MM.1S (cell line): ENCODE data around the gene SPHK2.

ENCODE experiments used
- DNase-seq: peaks from one replicate; pipeline ENCODE4 v3.0.0-alpha.2; 2015
- H2AFZ ChIP-seq: fragments of 300-600 bp; sonication (generic); 2 replicates; pipeline ENCODE4 v1.6.0; 2016; ENCODE audit warnings: antibody characterized with exemption, low read length
- H3F3A ChIP-seq: fragments of 300-600 bp; sonication (generic); 2 replicates; pipeline ENCODE4 v1.6.1; 2016; ENCODE audit warnings: mild to moderate bottlenecking, antibody characterized with exemption, low read length, moderate library complexity, mixed read lengths; ENCODE audit not compliant: insufficient read depth
- H3K27ac ChIP-seq: fragments of 300-600 bp; sonication (generic); 2 replicates; pipeline ENCODE4 v1.5.1; 2016; ENCODE audit warnings: mild to moderate bottlenecking, low read length
- H3K27me3 ChIP-seq: fragments of 300-600 bp; sonication (generic); replicated peaks from 2 replicates; pipeline ENCODE4 v1.6.0; 2016; ENCODE audit warnings: low read length; ENCODE audit not compliant: insufficient read depth
- H3K36me3 ChIP-seq: fragments of 300-600 bp; sonication (generic); replicated peaks from 2 replicates; pipeline ENCODE4 v1.6.1; 2016; ENCODE audit warnings: mild to moderate bottlenecking, low read length, mixed read lengths; ENCODE audit not compliant: insufficient read depth
- H3K4me1 ChIP-seq: fragments of 300-600 bp; sonication (generic); 2 replicates; pipeline ENCODE4 v1.6.1; 2016; ENCODE audit warnings: low read length, mixed read lengths
- H3K4me2 ChIP-seq: fragments of 300-600 bp; sonication (generic); 2 replicates; pipeline ENCODE4 v1.6.0; 2016; ENCODE audit warnings: low read depth, low read length
- H3K4me3 ChIP-seq: fragments of 300-600 bp; sonication (generic); 2 replicates; pipeline ENCODE4 v1.5.1; 2016; ENCODE audit warnings: low read length, mixed read lengths
- H3K79me2 ChIP-seq: fragments of 300-600 bp; sonication (generic); 2 replicates; pipeline ENCODE4 v1.6.1; 2016; ENCODE audit warnings: mixed run types, low read length, mixed read lengths
- H3K9ac ChIP-seq: fragments of 300-600 bp; sonication (generic); 2 replicates; pipeline ENCODE4 v1.6.1; 2016; ENCODE audit warnings: low read length, mixed read lengths
- H3K9me2 ChIP-seq: fragments of 300-600 bp; sonication (generic); replicated peaks from 2 replicates; pipeline ENCODE4 v1.6.1; 2016; ENCODE audit warnings: mild to moderate bottlenecking, low read length, mixed read lengths; ENCODE audit not compliant: insufficient read depth
- H3K9me3 ChIP-seq: fragments of 300-600 bp; sonication (generic); replicated peaks from 2 replicates; pipeline ENCODE4 v1.6.1; 2016; ENCODE audit warnings: mild to moderate bottlenecking, low read length, mixed read lengths; ENCODE audit not compliant: insufficient read depth
- H4K20me1 ChIP-seq: fragments of 300-600 bp; sonication (generic); 2 replicates; pipeline ENCODE4 v1.6.1; 2016; ENCODE audit warnings: mild to moderate bottlenecking, low read length, moderate library complexity, mixed read lengths; ENCODE audit not compliant: insufficient read depth
- EZH2 ChIP-seq: fragments of 300-600 bp; sonication (generic); optimal IDR thresholded peaks from 2 replicates; pipeline ENCODE3; 2017; ENCODE audit warnings: low read depth, mild to moderate bottlenecking, antibody characterized with exemption, low read length, mixed read lengths
- EZH2phosphoT487 ChIP-seq: fragments of 300-600 bp; sonication (generic); IDR thresholded peaks from 2 replicates; pipeline ENCODE4 v1.6.1; 2018; ENCODE audit warnings: antibody characterized with exemption, low read length
- TF ChIP-seq, protein P1 (sequence below): fragments of 300-600 bp; sonication (generic); IDR thresholded peaks from 2 replicates; pipeline ENCODE4 v1.5.1; 2016; ENCODE audit warnings: antibody characterized with exemption, low read length, mixed read lengths

The SPHK2 gene

DNA sequence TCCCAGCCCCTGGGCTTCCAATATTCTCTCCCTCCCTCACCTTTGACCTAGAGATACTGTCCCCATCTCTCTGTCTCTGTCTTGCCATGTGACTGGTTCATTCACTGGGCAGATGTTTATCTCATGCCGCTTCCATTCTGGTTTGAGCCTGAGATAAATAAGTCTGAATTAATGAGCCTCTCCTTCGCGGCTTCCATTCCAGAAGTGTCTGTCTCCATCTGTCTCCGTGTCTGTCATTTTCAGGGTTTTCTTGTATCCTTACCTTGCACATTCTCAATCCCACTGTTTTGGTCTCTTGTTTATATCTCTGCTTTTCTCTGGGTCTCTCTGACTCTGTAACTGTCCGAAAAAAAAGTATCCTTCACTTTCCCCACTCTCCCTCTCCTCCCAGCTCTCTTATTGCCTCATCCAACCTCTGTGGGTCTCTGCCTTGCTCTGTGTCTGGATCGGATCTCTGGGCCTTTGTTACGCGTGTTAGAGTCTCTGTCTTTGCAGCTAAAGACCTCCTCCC is 4.3 kb downstream of the SPHK2 start:
- peak overlapping the region; percentile 84 for H2AFZ ChIP-seq
- no peak overlapping the region; the same call in 1 of the 2 replicates for H3K27ac ChIP-seq
- peak overlapping the region; percentile 81 for H3K4me3 ChIP-seq
- H3K9me3 ChIP-seq: no peaks in the 10 kb centered on the region
- peaks cover 11% of the 10 kb centered on the region for H3K4me1 ChIP-seq
- no peak for TF ChIP-seq EZH2phosphoT487
- no peak for TF ChIP-seq EZH2
- TF ChIP-seq, protein P1, sequence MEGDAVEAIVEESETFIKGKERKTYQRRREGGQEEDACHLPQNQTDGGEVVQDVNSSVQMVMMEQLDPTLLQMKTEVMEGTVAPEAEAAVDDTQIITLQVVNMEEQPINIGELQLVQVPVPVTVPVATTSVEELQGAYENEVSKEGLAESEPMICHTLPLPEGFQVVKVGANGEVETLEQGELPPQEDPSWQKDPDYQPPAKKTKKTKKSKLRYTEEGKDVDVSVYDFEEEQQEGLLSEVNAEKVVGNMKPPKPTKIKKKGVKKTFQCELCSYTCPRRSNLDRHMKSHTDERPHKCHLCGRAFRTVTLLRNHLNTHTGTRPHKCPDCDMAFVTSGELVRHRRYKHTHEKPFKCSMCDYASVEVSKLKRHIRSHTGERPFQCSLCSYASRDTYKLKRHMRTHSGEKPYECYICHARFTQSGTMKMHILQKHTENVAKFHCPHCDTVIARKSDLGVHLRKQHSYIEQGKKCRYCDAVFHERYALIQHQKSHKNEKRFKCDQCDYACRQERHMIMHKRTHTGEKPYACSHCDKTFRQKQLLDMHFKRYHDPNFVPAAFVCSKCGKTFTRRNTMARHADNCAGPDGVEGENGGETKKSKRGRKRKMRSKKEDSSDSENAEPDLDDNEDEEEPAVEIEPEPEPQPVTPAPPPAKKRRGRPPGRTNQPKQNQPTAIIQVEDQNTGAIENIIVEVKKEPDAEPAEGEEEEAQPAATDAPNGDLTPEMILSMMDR: no peak
- peak overlapping the region; percentile 27; the same call in 1 of the 2 replicates for H3K9ac ChIP-seq
- H3F3A ChIP-seq: peaks cover 4% of the 10 kb centered on the region; the same call in 1 of the 2 replicates
- H3K4me2 ChIP-seq: peak overlapping the region; percentile 79
- H3K27me3 ChIP-seq: no peaks in the 10 kb centered on the region
- no peaks in the 10 kb centered on the region for H4K20me1 ChIP-seq
- peaks cover 28% of the 10 kb centered on the region for H3K79me2 ChIP-seq
- no peaks in the 10 kb centered on the region for H3K9me2 ChIP-seq
- no peak for DNase-seq
- H3K36me3 ChIP-seq: no peaks in the 10 kb centered on the region

DNA sequence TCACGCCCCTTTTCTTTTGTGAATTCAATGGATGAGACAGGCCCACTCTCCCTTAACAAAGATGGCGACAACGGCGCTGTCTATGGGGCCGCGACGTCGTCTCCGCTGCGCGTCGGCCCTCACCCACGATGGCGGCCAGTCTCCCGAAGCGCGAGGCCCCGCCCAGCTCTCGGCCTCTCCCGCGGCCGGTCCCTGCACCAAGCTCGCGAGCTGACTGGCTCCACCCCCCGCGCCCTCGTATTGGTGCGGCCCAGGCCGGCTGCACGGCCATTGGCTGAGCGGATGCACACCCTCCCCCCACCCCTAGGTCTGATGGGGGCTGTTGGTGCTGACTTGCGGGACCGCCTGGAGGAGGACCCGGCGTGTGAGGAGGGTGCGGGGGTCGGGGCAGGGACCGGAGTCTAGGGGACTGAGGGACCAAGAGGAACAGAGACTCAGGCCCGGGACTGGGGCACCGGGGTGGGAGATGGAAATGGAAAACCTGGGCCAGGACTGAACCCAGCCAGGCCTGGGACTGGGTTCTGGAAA is 4.8 kb downstream of the SPHK2 start:
- Histone ChIP-seq H3K9me3 (no peaks in the 10 kb centered on the region), H3K9me2 (no peaks in the 10 kb centered on the region), H3K4me1 (peaks cover 11% of the 10 kb centered on the region), H3F3A (peaks cover 4% of the 10 kb centered on the region; the same call in 1 of the 2 replicates), H4K20me1 (no peaks in the 10 kb centered on the region), H3K27ac (peak overlapping the region; percentile 1; the same call in 1 of the 2 replicates), H3K4me3 (peak overlapping the region; percentile 81), H3K9ac (peak overlapping the region; percentile 60), H3K4me2 (peak overlapping the region; percentile 79), H3K36me3 (no peaks in the 10 kb centered on the region), H2AFZ (peak overlapping the region; percentile 84), H3K79me2 (peaks cover 24% of the 10 kb centered on the region), H3K27me3 (no peaks in the 10 kb centered on the region)
- TF ChIP-seq EZH2phosphoT487: no peak
- TF ChIP-seq, protein P1: no peak
- no peak for TF ChIP-seq EZH2
- DNase-seq: peak; percentile 97

DNA sequence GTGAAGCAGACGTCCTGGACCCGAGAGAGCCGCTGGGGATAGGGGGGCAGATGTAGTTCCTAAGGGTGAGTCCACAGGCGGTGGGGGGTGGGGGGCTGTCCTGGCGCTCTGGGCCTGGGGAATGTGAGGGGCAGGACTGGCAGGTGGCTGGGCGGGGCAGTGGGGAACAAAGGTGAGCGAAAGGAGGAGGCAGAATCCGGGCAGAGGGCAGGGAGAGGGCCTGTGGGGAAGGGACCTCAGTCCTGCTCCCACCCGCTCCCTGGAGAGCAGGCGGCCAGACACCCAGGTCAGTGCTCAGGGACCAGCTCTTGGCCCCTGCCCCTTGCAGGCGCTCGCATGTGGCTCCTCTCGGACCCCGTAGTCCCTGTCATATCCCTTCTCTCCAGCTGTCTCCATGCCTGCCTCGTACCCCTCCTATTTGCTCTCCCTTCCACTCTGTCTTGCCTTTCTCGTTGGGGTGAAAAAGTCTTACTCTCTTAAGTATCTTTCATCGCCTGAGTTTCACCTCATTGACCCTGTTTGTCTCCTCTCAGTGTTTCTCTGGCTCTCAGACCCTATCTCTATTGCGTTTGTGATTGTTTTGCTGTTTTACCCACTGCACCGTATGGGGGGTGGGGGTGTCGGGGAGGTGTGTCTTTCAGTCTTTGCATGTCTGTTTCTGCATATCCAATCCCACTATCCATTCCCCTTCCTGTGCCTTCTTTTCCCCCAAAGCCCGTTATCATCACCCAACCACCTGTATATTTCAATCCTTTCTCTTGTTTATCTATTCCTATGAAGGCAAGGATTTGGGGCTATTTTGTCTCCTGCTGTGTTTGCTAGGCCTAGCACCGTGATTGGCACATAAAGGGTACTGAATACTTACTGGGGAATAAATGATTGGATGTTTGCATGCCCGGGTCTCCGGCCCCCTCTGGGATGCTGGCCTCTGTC is 5.8 kb downstream of the SPHK2 start:
- H2AFZ ChIP-seq: no peak overlapping the region
- peak overlapping the region; percentile 81 for H3K4me3 ChIP-seq
- no peaks in the 10 kb centered on the region for H3K9me2 ChIP-seq
- H3K27ac ChIP-seq: no peak overlapping the region
- peak overlapping the region; percentile 79 for H3K4me2 ChIP-seq
- H3K4me1 ChIP-seq: peaks cover 10% of the 10 kb centered on the region
- H3K27me3 ChIP-seq: no peaks in the 10 kb centered on the region
- DNase-seq: no peak
- H3K9me3 ChIP-seq: no peaks in the 10 kb centered on the region
- H3F3A ChIP-seq: peaks cover 4% of the 10 kb centered on the region; the same call in 1 of the 2 replicates
- no peak for TF ChIP-seq EZH2
- TF ChIP-seq, protein P1: no peak
- no peak for TF ChIP-seq EZH2phosphoT487
- no peaks in the 10 kb centered on the region for H3K36me3 ChIP-seq
- no peaks in the 10 kb centered on the region for H4K20me1 ChIP-seq
- H3K9ac ChIP-seq: peak overlapping the region; percentile 60
- H3K79me2 ChIP-seq: peaks cover 17% of the 10 kb centered on the region
